SK-N-SH treated with all-trans-retinoic acid at 6 μM for 48 hours (cell line): Measurements from ENCODE around the gene WIZ.

ENCODE experiments used
- ATAC-seq: fragments of 200-7000 bp; cut with Tn5 transposase; 3 replicates; pipeline ENCODE4 v1.9.1; 2020; ENCODE audit warnings: mild to moderate bottlenecking, moderate library complexity
- ARNTL ChIP-seq: fragments of 450-650 bp; formaldehyde crosslinking; IDR thresholded peaks from 2 replicates; pipeline ENCODE4 v1.5.0; 2020; ENCODE audit warnings: low read depth, mild to moderate bottlenecking, moderate library complexity, borderline replicate concordance
- BACH2 ChIP-seq: fragments of 250-450 bp; sonication (Bioruptor Pico); IDR thresholded peaks from 2 replicates; pipeline ENCODE4 v1.9.0; 2021; ENCODE audit warnings: mild to moderate bottlenecking, borderline replicate concordance
- CREB5 ChIP-seq: fragments of 250-450 bp; sonication (Bioruptor Pico); IDR thresholded peaks from 2 replicates; pipeline ENCODE4 v1.5.1; 2020; ENCODE audit warnings: low read depth, mild to moderate bottlenecking, moderate library complexity
- CSRNP3 ChIP-seq: fragments of 250-450 bp; sonication (Bioruptor Pico); IDR thresholded peaks from 2 replicates; pipeline ENCODE4 v1.5.1; 2021; ENCODE audit warnings: mild to moderate bottlenecking, moderate library complexity
- ESRRG ChIP-seq: fragments of 250-450 bp; sonication (Bioruptor Pico); IDR thresholded peaks from 2 replicates; pipeline ENCODE4 v1.6.1; 2021; ENCODE audit warnings: mild to moderate bottlenecking
- ISL1 ChIP-seq: fragments of 250-450 bp; sonication (Bioruptor Pico); IDR thresholded peaks from 2 replicates; pipeline ENCODE4 v2.1.2; 2022; ENCODE audit warnings: mild to moderate bottlenecking, moderate library complexity
- OSR1 ChIP-seq: fragments of 250-450 bp; sonication (Bioruptor Pico); IDR thresholded peaks from 2 replicates; pipeline ENCODE4 v1.8.0; 2022; ENCODE audit warnings: moderate library complexity, mild to moderate bottlenecking, inconsistent platforms
- POU6F1 ChIP-seq: fragments of 250-450 bp; sonication (Bioruptor Pico); IDR thresholded peaks from 2 replicates; pipeline ENCODE4 v1.8.0; 2021; ENCODE audit warnings: low read depth, mild to moderate bottlenecking, moderate library complexity, borderline replicate concordance
- SNAI2 ChIP-seq: fragments of 250-450 bp; sonication (Bioruptor Pico); IDR thresholded peaks from 2 replicates; pipeline ENCODE4 v1.5.0; 2020; ENCODE audit warnings: mild to moderate bottlenecking, moderate library complexity
- TOX ChIP-seq: fragments of 250-450 bp; sonication (Bioruptor Pico); IDR thresholded peaks from 2 replicates; pipeline ENCODE4 v1.8.0; 2021; ENCODE audit warnings: mild to moderate bottlenecking, moderate library complexity, borderline replicate concordance
- TSHZ2 ChIP-seq: fragments of 250-450 bp; sonication (Bioruptor Pico); IDR thresholded peaks from 2 replicates; pipeline ENCODE4 v1.5.0; 2020; ENCODE audit warnings: mild to moderate bottlenecking, moderate library complexity
- ZFP3 ChIP-seq: fragments of 250-450 bp; sonication (Bioruptor Pico); IDR thresholded peaks from 2 replicates; pipeline ENCODE4 v1.5.0; 2020; ENCODE audit warnings: mild to moderate bottlenecking, moderate library complexity
- ZNF565 ChIP-seq: fragments of 450-650 bp; formaldehyde crosslinking; conservative IDR thresholded peaks from 2 replicates; pipeline ENCODE4 v1.5.0; 2020; ENCODE audit warnings: low read depth, mild to moderate bottlenecking, moderate library complexity
- ZNF70 ChIP-seq: fragments of 450-650 bp; formaldehyde crosslinking; IDR thresholded peaks from 2 replicates; pipeline ENCODE4 v1.5.0; 2020; ENCODE audit warnings: mild to moderate bottlenecking, moderate library complexity
- ZNF8 ChIP-seq: fragments of 450-650 bp; formaldehyde crosslinking; IDR thresholded peaks from 2 replicates; pipeline ENCODE4 v1.5.0; 2020; ENCODE audit warnings: mild to moderate bottlenecking, moderate library complexity

WIZ gene

GRCh38 chr19:15422296-15423075 is 27.3 kb downstream of the WIZ start:
- no peak for TF ChIP-seq SNAI2
- TF ChIP-seq ISL1 (CRISPR knock-in tag) = no peak
- no peak for TF ChIP-seq TOX (CRISPR knock-in tag)
- TF ChIP-seq ZNF8 = no peak
- TF ChIP-seq TSHZ2 (CRISPR knock-in tag) = no peak
- TF ChIP-seq OSR1 (CRISPR knock-in tag) = no peak
- TF ChIP-seq ZFP3 (CRISPR knock-in tag) = no peak
- no peak for TF ChIP-seq CREB5 (CRISPR knock-in tag)
- TF ChIP-seq BACH2 = no peak
- TF ChIP-seq, all 23 proteins: peak for 0
- no peak for ATAC-seq

- TF ChIP-seq ARNTL (CRISPR knock-in tag) (no peak), TSHZ2 (CRISPR knock-in tag) (peak; percentile 54; the same call in 1 of the 2 replicates), ZNF565 (CRISPR knock-in tag) (no peak)
These were observed 28.0 kb downstream of the WIZ start for GRCh38 chr19:15421721-15422260.

GRCh38 chr19:15421136-15421695 is 28.5 kb downstream of the WIZ start:
- TF ChIP-seq POU6F1 (CRISPR knock-in tag) (no peak), OSR1 (CRISPR knock-in tag) (no peak), CREB5 (CRISPR knock-in tag) (no peak)
- ATAC-seq = no peak

More at GRCh38 chr19:15421721-15422260, 28.0 kb downstream of the WIZ start:
- ATAC-seq = no peak

GRCh38 chr19:15419413-15420025 is 30.2 kb downstream of the WIZ start:
- ATAC-seq = no peak
- TF ChIP-seq ISL1 (CRISPR knock-in tag) (no peak), SNAI2 (no peak), ESRRG (CRISPR knock-in tag) (no peak), CSRNP3 (CRISPR knock-in tag) (no peak), BACH2 (no peak), ZNF70 (CRISPR knock-in tag) (no peak), TSHZ2 (CRISPR knock-in tag) (no peak), OSR1 (CRISPR knock-in tag) (no peak), CREB5 (CRISPR knock-in tag) (no peak)
